ENCODE data around the gene USH1C.

Gene USH1C

GRCh38 chr11:17460406-17460805 is 83.8 kb downstream of the USH1C start:
- H3K27me3 ChIP-seq (ENCODE audit: insufficient read depth, low read depth), result no peaks in the 10 kb centered on the region
- no peak overlapping the region for H3K9ac ChIP-seq
- H3K27ac ChIP-seq, result no peak overlapping the region
- no peak overlapping the region for H2AFZ ChIP-seq (ENCODE audit: low read depth)
- no peaks in the 10 kb centered on the region for H3K79me2 ChIP-seq (ENCODE audit: insufficient read depth, low read depth)
- no peak for TF ChIP-seq CTCF (conservative IDR thresholded peaks at IDR 0.05; ENCODE audit: low read depth, low read length)
- no peak overlapping the region for H3K4me3 ChIP-seq (IDR thresholded peaks at IDR 0.05; ENCODE audit: insufficient read depth, low read depth, low read length)
- H3K4me1 ChIP-seq (ENCODE audit: low read depth, poor library complexity, severe bottlenecking), result no peaks in the 10 kb centered on the region
- H4K20me1 ChIP-seq (ENCODE audit: insufficient read depth), result no peaks in the 10 kb centered on the region
- no peak overlapping the region for H3K4me2 ChIP-seq
- no peaks in the 10 kb centered on the region for H3K36me3 ChIP-seq (ENCODE audit: insufficient read depth)

GRCh38 chr11:17459236-17459896 is 84.8 kb downstream of the USH1C start:
- no peaks in the 10 kb centered on the region for H3K36me3 ChIP-seq (ENCODE audit: insufficient read depth)
- no peaks in the 10 kb centered on the region for H3K4me1 ChIP-seq (ENCODE audit: low read depth, poor library complexity, severe bottlenecking)
- no peaks in the 10 kb centered on the region for H3K79me2 ChIP-seq (ENCODE audit: insufficient read depth, low read depth)
- no peaks in the 10 kb centered on the region for H3K27me3 ChIP-seq (ENCODE audit: insufficient read depth, low read depth)
- H4K20me1 ChIP-seq (ENCODE audit: insufficient read depth), result no peaks in the 10 kb centered on the region
- no peak overlapping the region for H2AFZ ChIP-seq (ENCODE audit: low read depth)
- H3K9ac ChIP-seq, result no peak overlapping the region
- no peak overlapping the region for H3K4me2 ChIP-seq
- H3K27ac ChIP-seq, result no peak overlapping the region
- no peak for TF ChIP-seq CTCF (conservative IDR thresholded peaks at IDR 0.05; ENCODE audit: low read depth, low read length)
- no peak overlapping the region for H3K4me3 ChIP-seq (IDR thresholded peaks at IDR 0.05; ENCODE audit: insufficient read depth, low read depth, low read length)

GRCh38 chr11:17458268-17458667 is 85.9 kb downstream of the USH1C start:
- Histone ChIP-seq H3K79me2 (ENCODE audit: insufficient read depth, low read depth) (no peaks in the 10 kb centered on the region), H2AFZ (ENCODE audit: low read depth) (no peak overlapping the region), H4K20me1 (ENCODE audit: insufficient read depth) (no peaks in the 10 kb centered on the region), H3K9ac (no peak overlapping the region), H3K4me1 (ENCODE audit: low read depth, poor library complexity, severe bottlenecking) (no peaks in the 10 kb centered on the region), H3K4me2 (no peak overlapping the region), H3K4me3 (IDR thresholded peaks at IDR 0.05; ENCODE audit: insufficient read depth, low read depth, low read length) (no peak overlapping the region), H3K36me3 (ENCODE audit: insufficient read depth) (no peaks in the 10 kb centered on the region), H3K27ac (no peak overlapping the region), H3K27me3 (ENCODE audit: insufficient read depth, low read depth) (no peaks in the 10 kb centered on the region)
- no peak for TF ChIP-seq CTCF (conservative IDR thresholded peaks at IDR 0.05; ENCODE audit: low read depth, low read length)

GRCh38 chr11:17457396-17458173 is 86.6 kb downstream of the USH1C start:
- no peak for TF ChIP-seq CTCF (conservative IDR thresholded peaks at IDR 0.05; ENCODE audit: low read depth, low read length)
- no peaks in the 10 kb centered on the region for H3K79me2 ChIP-seq (ENCODE audit: insufficient read depth, low read depth)

More at GRCh38 chr11:17457396-17458173, 86.6 kb downstream of the USH1C start:
- Histone ChIP-seq H4K20me1 (ENCODE audit: insufficient read depth) (no peaks in the 10 kb centered on the region), H3K4me2 (no peak overlapping the region), H3K4me3 (IDR thresholded peaks at IDR 0.05; ENCODE audit: insufficient read depth, low read depth, low read length) (no peak overlapping the region), H3K27me3 (ENCODE audit: insufficient read depth, low read depth) (no peaks in the 10 kb centered on the region), H3K9ac (no peak overlapping the region), H3K27ac (no peak overlapping the region), H3K36me3 (ENCODE audit: insufficient read depth) (no peaks in the 10 kb centered on the region), H2AFZ (ENCODE audit: low read depth) (no peak overlapping the region), H3K4me1 (ENCODE audit: low read depth, poor library complexity, severe bottlenecking) (no peaks in the 10 kb centered on the region)

Data from KMS-11 (cell line).